Measurements from ENCODE around the gene MRPL11.

- no peak for TF ChIP-seq POLR2AphosphoS5 (IDR thresholded peaks at IDR 0.05; ENCODE audit: low read depth, low read length)
- TF ChIP-seq, protein P1, sequence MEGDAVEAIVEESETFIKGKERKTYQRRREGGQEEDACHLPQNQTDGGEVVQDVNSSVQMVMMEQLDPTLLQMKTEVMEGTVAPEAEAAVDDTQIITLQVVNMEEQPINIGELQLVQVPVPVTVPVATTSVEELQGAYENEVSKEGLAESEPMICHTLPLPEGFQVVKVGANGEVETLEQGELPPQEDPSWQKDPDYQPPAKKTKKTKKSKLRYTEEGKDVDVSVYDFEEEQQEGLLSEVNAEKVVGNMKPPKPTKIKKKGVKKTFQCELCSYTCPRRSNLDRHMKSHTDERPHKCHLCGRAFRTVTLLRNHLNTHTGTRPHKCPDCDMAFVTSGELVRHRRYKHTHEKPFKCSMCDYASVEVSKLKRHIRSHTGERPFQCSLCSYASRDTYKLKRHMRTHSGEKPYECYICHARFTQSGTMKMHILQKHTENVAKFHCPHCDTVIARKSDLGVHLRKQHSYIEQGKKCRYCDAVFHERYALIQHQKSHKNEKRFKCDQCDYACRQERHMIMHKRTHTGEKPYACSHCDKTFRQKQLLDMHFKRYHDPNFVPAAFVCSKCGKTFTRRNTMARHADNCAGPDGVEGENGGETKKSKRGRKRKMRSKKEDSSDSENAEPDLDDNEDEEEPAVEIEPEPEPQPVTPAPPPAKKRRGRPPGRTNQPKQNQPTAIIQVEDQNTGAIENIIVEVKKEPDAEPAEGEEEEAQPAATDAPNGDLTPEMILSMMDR (IDR thresholded peaks at IDR 0.05), result no peak
- no peak for TF ChIP-seq GABPA (IDR thresholded peaks at IDR 0.05; ENCODE audit: low read depth)
- no peak for TF ChIP-seq EP300 (IDR thresholded peaks at IDR 0.05; ENCODE audit: borderline replicate concordance in 1 of 2, low read depth in 1 of 2, low read length in 1 of 2)
- no peak for TF ChIP-seq YY1 (IDR thresholded peaks at IDR 0.05; ENCODE audit: low read depth)
- no peak for TF ChIP-seq TAF1 (IDR thresholded peaks at IDR 0.05; ENCODE audit: borderline replicate concordance, low read depth, low read length)
Measured at GRCh38 chr11:66467756-66468155, 29.1 kb upstream of the MRPL11 start.

Data from SK-N-SH (cell line).